Nucleus accumbens (tissue), 56 donors: Measurements from ENCODE around the gene APPBP2.
"Not testable (repeated sequence)": the region's sequence is repeated elsewhere in the genome, so short reads cannot be mapped to it uniquely, and the experiment has no call there.

Source experiments
- DNase-seq, 56 donors: peaks; one replicate each; lab custom pipeline; 2025; lab: John Stamatoyannopoulos, UW

The APPBP2 gene

GRCh38 chr17:60525685-60526514 is at the start of gene APPBP2:
Gene APPBP2, minus strand, starts transcription at chr17:60526242. Its CDS starts 311 bp downstream, at chr17:60525931.
- peak; percentile 30 to 95 (median 84) for DNase-seq

- no peak for DNase-seq
These were observed 47.4 kb upstream of the APPBP2 start for GRCh38 chr17:60573236-60574051.

GRCh38 chr17:60565233-60565632 is 39.2 kb upstream of the APPBP2 start:
- DNase-seq, result no peak

- DNase-seq, result no peak
These were observed 37.7 kb upstream of the APPBP2 start for GRCh38 chr17:60563743-60564142.

GRCh38 chr17:60562421-60562820 is 36.4 kb upstream of the APPBP2 start:
- DNase-seq, result no peak

- no peak for DNase-seq
These were observed 34.8 kb upstream of the APPBP2 start for GRCh38 chr17:60560860-60561257.

- DNase-seq, result no peak
These were observed 34.2 kb upstream of the APPBP2 start for GRCh38 chr17:60559995-60560859.

GRCh38 chr17:60559659-60559994 is 33.6 kb upstream of the APPBP2 start:
- DNase-seq, result no peak

- DNase-seq, result no peak
These were observed 31.8 kb upstream of the APPBP2 start for GRCh38 chr17:60557805-60558204.

GRCh38 chr17:60555786-60556185 is 29.7 kb upstream of the APPBP2 start:
- no peak for DNase-seq

GRCh38 chr17:60554377-60554788 is 28.3 kb upstream of the APPBP2 start:
- no peak for DNase-seq

GRCh38 chr17:60552255-60552654 is 26.2 kb upstream of the APPBP2 start:
- DNase-seq, result not testable (repeated sequence)

- DNase-seq, result no peak
These were observed 22.9 kb upstream of the APPBP2 start for GRCh38 chr17:60548990-60549389.

GRCh38 chr17:60545465-60546191 is 19.6 kb upstream of the APPBP2 start:
- peak in 1 of 56 donors; percentile 7 for DNase-seq

GRCh38 chr17:60542071-60542470 is 16.0 kb upstream of the APPBP2 start:
- no peak for DNase-seq

GRCh38 chr17:60540460-60540859 is 14.4 kb upstream of the APPBP2 start:
- DNase-seq, result no peak

- DNase-seq, result no peak
These were observed 13.8 kb upstream of the APPBP2 start for GRCh38 chr17:60539807-60540206.

- no peak for DNase-seq
These were observed 12.7 kb upstream of the APPBP2 start for GRCh38 chr17:60538726-60539125.

GRCh38 chr17:60535382-60536279 is 9.6 kb upstream of the APPBP2 start:
- no peak for DNase-seq
